ENCODE results near the gene ZKSCAN4.

ZKSCAN4 gene

GRCh38 chr6:28252009-28252975 lies at the start of gene ZKSCAN4:
Gene ZKSCAN4, minus strand, starts transcription at chr6:28252269. Its CDS starts 289 bp downstream, at chr6:28251980.
- DNase-seq: peak; percentile 97

DNA sequence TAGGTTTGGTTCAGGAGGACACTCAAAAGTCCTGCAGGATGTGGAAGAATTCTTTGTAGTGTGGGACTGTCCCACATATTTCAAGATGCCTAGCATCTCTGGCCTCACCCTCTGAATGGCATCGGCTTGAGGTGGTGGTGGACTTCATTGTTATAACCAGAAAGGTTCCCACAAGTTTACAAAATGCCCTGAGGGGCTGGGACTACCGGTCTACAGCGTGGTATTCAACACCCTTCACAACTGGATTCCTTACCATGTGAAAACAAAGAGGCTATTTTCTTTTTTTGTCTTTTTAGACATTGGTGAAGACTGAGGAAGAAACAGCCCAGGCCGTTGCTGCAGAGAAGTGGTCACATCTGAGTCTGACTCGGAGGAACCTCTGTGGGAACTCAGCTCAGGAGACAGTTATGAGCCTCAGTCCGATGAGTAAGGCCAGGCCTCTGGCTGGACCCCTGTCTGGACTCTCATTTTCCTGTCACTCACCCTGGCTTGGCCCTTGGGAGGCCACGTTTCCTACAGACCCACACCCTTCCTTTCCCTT lies 44.5 kb upstream of the ZKSCAN4 start:
- no peak for DNase-seq

GRCh38 chr6:28295326-28295725 lies 43.3 kb upstream of the ZKSCAN4 start:
- no peak for DNase-seq

- DNase-seq: no peak
These were observed 39.5 kb upstream of the ZKSCAN4 start for GRCh38 chr6:28291573-28291972.

- peak; percentile 50 for DNase-seq
These were observed 30.9 kb upstream of the ZKSCAN4 start for GRCh38 chr6:28282926-28283325.

- peak; percentile 92 for DNase-seq
These were observed 29.4 kb upstream of the ZKSCAN4 start, which contains the start of gene PGBD1 for GRCh38 chr6:28281288-28282064. Gene PGBD1, plus strand, starts transcription at chr6:28281572. Its CDS starts 2,242 bp downstream, at chr6:28283814.

GRCh38 chr6:28280595-28281287 lies 28.7 kb upstream of the ZKSCAN4 start:
- peak; percentile 64 for DNase-seq

GRCh38 chr6:28277746-28278145 lies 25.7 kb upstream of the ZKSCAN4 start:
- DNase-seq: no peak

- peak; percentile 62 for DNase-seq
These were observed 22.8 kb upstream of the ZKSCAN4 start for GRCh38 chr6:28274888-28275287.

DNA sequence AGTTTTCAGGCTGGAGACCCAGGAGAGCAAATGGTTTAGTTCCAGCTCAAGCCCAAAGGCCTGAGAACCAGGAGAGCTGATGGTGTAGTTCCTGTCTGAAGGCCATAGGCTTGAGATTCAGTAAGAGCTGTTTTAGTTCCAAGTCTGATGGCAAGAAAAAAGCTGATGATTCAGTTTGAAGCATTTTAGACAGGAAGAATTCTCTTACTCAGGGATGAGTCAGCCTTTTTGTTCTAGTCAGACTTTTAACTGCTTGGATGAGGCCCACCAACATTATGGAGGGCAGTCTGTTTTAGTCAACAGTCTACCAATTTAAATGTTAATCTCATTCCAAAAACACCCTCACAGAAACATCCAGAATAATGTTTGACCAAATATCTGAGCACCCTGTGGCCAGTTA lies 17.4 kb upstream of the ZKSCAN4 start:
- DNase-seq: peak; percentile 54

- DNase-seq: no peak
These were observed 15.6 kb upstream of the ZKSCAN4 start for GRCh38 chr6:28267695-28268059.

DNA sequence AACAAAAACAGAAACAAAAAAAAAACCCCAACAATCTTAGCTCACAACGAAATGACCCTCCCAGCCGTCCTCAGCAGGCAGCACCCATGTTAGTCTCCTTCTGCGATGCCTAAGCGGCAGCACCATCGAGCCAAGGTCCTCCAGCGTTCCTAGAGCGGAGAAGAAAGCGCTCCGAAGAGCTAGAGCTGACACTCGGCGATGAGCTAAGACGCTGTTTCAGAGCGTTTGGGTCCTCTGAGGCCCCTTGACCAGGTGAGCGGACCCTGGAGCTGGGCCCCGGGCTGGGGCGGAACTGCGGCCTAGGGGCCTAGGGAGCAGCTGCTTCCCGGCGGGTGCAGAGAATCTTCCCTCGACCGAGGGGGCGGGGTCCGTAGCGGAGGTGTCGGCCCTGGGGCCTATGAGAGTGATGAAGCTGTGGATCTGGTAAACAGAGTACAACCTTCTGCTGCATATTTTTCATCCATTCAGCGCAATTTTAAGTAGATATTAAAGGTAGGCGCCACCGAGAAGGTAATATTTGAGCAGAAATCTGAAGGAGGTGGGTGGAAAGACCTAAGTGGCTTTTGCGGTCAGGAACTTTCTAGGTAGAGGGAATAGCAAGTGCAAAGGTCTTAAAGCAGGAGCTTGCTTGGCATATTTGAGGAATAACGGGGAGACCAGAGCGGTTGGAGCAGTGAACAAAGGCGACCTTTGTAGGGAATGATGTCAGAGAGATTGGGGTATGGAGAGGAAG lies 15.1 kb upstream of the ZKSCAN4 start, which contains the start of gene ZSCAN26:
Gene ZSCAN26 (plus strand): TSS at position 182 of the 733 bp plus-strand sequence. CDS start 4,777 bp downstream, outside the sequence.
- DNase-seq: peak; percentile 97

- DNase-seq: no peak
These were observed 14.5 kb upstream of the ZKSCAN4 start for GRCh38 chr6:28266563-28266961.

GRCh38 chr6:28264834-28265401 lies 12.8 kb upstream of the ZKSCAN4 start:
- no peak for DNase-seq

GRCh38 chr6:28263922-28264321 lies 11.9 kb upstream of the ZKSCAN4 start:
- peak; percentile 36 for DNase-seq

DNA sequence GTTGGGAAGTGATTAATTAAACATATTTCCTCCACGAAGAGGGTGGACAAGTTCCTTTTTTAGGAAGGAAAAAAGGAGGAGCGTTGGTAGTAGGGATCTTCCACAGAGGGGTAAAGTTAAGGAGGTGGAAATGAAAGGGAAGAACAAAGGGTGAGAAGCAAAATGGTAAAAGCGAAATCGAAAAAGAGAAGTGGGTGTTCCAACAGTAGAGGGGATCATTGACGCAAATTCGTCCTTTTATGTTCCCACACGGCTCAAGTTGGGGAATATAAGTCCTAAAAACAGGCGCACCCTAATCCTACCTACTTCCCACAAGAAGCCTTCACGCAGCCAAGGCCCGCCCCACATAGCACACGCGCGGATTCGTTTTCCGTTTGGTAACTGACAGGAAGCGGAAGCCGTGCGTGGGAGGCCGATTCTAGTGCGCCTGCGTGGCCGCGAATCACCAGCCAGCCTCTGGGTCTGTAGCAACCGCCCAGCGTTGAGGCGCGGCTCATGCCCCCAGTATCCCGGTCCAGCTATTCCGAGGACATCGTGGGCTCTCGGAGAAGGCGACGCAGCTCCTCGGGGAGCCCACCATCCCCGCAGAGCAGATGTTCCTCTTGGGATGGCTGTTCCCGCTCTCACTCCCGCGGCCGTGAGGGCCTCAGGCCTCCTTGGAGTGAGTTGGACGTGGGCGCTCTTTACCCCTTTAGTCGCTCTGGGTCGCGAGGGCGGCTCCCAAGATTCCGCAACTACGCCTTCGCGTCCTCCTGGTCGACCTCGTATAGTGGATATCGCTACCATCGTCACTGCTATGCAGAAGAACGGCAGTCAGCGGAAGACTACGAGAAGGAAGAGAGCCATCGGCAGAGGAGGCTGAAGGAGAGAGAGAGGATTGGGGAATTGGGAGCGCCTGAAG lies 7.1 kb upstream of the ZKSCAN4 start, which contains the start of gene NKAPL:
Gene NKAPL (plus strand): TSS at position 421 of the 901 bp plus-strand sequence. CDS start 75 bp downstream, at position 496.
- no peak for DNase-seq

GRCh38 chr6:28257042-28257441 lies 5.0 kb upstream of the ZKSCAN4 start:
- no peak for DNase-seq

DNA sequence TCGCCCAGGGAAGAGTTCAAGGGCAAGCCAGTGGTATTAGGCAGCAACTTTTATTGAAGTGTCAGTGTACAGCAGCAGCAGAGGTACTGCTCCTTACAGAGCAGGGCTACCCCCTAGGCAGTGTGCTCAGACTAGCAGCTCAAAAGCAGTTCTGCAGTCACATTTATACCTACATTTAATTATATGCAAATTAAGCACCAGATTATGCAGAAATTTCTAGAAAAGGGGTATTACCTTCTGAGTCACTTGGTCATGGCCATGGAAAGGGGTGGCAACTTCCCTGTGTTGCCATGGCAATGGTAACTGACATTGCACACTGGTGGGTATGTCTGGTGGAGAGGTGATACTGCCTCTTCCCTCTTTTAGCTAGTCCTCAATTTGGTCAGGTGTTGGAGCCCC lies 2.1 kb upstream of the ZKSCAN4 start:
- DNase-seq: peak; percentile 47

GRCh38 chr6:28251661-28252008 lies 434 bp downstream of the ZKSCAN4 start:
- no peak for DNase-seq

DNA sequence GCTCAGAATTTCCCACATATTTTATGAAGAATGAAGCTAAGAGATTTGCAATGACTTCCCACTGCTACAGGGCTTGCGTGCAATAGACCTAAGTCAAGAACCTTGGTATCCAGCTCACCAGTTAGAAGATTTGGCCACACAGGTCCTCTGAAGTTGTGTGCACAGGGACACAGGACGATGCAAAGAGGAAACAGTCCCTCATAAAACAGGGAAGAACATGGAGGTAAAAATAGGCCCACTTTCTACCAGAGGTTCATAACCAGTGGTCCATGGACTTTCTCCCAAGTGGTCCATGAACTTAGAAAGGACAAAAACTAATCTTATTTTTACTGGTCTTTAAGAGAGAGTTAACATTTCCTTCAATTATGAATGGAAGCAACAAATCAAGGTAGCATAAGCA lies 1.3 kb downstream of the ZKSCAN4 start:
- DNase-seq: no peak

Measured in OCI-M1 (cell line).